ENCODE measurements around the gene SERPINB6. TPM values are rescaled to one million over a fixed set of nuclear protein-coding genes. Genes with fewer than 3 reads are reported as not detected.

Gene SERPINB6
- total and polyA plus RNA-seq, 9 of the 15 experiments (the other 6 are each of a cell fraction or from before 2014, with no cell fraction given), result 86.6 to 211 (median 143) TPM

DNA sequence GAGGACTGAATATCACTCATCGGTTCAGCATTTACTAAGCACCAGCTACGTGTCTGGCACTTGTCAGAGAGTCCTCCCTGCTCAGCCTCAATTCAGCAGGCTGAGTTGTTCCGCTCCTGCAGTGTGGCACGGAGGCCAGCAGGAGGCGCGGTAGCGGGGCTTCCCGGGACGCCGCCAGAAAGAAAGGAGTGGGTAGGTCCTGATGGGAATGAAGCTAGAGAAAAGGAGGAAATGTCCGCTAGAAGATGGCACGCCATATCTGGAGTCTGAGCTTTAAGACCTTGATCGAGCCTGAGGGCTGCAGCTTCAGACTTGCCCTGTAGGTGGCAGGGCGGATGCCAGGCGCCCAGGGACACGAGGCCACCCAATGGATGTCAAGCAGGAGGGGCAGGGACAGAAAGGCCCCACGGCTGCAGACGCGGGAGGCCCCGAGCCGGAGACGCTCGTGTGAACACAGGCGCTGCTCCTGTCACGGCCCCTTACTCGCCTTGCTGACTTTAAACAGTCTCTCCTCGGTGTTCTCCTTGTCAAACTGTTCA, 18.7 kb downstream of the SERPINB6 start (continued):
- TF ChIP-seq, protein P1, sequence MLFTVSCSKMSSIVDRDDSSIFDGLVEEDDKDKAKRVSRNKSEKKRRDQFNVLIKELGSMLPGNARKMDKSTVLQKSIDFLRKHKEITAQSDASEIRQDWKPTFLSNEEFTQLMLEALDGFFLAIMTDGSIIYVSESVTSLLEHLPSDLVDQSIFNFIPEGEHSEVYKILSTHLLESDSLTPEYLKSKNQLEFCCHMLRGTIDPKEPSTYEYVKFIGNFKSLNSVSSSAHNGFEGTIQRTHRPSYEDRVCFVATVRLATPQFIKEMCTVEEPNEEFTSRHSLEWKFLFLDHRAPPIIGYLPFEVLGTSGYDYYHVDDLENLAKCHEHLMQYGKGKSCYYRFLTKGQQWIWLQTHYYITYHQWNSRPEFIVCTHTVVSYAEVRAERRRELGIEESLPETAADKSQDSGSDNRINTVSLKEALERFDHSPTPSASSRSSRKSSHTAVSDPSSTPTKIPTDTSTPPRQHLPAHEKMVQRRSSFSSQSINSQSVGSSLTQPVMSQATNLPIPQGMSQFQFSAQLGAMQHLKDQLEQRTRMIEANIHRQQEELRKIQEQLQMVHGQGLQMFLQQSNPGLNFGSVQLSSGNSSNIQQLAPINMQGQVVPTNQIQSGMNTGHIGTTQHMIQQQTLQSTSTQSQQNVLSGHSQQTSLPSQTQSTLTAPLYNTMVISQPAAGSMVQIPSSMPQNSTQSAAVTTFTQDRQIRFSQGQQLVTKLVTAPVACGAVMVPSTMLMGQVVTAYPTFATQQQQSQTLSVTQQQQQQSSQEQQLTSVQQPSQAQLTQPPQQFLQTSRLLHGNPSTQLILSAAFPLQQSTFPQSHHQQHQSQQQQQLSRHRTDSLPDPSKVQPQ (CRISPR knock-in tag; IDR thresholded peaks at IDR 0.05; ENCODE audit: borderline replicate concordance), result no peak
- TF ChIP-seq, protein P2, sequence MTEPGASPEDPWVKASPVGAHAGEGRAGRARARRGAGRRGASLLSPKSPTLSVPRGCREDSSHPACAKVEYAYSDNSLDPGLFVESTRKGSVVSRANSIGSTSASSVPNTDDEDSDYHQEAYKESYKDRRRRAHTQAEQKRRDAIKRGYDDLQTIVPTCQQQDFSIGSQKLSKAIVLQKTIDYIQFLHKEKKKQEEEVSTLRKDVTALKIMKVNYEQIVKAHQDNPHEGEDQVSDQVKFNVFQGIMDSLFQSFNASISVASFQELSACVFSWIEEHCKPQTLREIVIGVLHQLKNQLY (CRISPR knock-in tag; conservative IDR thresholded peaks at IDR 0.05), result no peak
- TF ChIP-seq RHOXF2B (CRISPR knock-in tag; conservative IDR thresholded peaks at IDR 0.05), result no peak
- 0 out of 2 replicates have a peak, but pooled peaks have one; percentile 15 for TF ChIP-seq ZNF384 (IDR thresholded peaks at IDR 0.05; ENCODE audit: low read depth, low read length)
- 0 out of 2 replicates have a peak, but pooled peaks have one; percentile 30 for TF ChIP-seq LEF1 (IDR thresholded peaks at IDR 0.05)
- no peak for TF ChIP-seq HMGN3 (IDR thresholded peaks at IDR 0.05; ENCODE audit: borderline replicate concordance, extremely low read depth, insufficient read length, low read depth, low read length)
- no peak for TF ChIP-seq ZFP30 (CRISPR knock-in tag; IDR thresholded peaks at IDR 0.05; ENCODE audit: borderline replicate concordance)
- TF ChIP-seq, protein P3, sequence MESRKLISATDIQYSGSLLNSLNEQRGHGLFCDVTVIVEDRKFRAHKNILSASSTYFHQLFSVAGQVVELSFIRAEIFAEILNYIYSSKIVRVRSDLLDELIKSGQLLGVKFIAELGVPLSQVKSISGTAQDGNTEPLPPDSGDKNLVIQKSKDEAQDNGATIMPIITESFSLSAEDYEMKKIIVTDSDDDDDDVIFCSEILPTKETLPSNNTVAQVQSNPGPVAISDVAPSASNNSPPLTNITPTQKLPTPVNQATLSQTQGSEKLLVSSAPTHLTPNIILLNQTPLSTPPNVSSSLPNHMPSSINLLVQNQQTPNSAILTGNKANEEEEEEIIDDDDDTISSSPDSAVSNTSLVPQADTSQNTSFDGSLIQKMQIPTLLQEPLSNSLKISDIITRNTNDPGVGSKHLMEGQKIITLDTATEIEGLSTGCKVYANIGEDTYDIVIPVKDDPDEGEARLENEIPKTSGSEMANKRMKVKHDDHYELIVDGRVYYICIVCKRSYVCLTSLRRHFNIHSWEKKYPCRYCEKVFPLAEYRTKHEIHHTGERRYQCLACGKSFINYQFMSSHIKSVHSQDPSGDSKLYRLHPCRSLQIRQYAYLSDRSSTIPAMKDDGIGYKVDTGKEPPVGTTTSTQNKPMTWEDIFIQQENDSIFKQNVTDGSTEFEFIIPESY (CRISPR knock-in tag; IDR thresholded peaks at IDR 0.05), result peak; percentile 100
- TF ChIP-seq, protein P4, sequence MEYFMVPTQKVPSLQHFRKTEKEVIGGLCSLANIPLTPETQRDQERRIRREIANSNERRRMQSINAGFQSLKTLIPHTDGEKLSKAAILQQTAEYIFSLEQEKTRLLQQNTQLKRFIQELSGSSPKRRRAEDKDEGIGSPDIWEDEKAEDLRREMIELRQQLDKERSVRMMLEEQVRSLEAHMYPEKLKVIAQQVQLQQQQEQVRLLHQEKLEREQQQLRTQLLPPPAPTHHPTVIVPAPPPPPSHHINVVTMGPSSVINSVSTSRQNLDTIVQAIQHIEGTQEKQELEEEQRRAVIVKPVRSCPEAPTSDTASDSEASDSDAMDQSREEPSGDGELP (CRISPR knock-in tag; IDR thresholded peaks at IDR 0.05; ENCODE audit: borderline replicate concordance), result peak; percentile 52; the same call in 1 of the 2 replicates
- TF ChIP-seq ZNF589 (CRISPR knock-in tag; IDR thresholded peaks at IDR 0.05; ENCODE audit: low read depth), result no peak
- TF ChIP-seq, protein P5, sequence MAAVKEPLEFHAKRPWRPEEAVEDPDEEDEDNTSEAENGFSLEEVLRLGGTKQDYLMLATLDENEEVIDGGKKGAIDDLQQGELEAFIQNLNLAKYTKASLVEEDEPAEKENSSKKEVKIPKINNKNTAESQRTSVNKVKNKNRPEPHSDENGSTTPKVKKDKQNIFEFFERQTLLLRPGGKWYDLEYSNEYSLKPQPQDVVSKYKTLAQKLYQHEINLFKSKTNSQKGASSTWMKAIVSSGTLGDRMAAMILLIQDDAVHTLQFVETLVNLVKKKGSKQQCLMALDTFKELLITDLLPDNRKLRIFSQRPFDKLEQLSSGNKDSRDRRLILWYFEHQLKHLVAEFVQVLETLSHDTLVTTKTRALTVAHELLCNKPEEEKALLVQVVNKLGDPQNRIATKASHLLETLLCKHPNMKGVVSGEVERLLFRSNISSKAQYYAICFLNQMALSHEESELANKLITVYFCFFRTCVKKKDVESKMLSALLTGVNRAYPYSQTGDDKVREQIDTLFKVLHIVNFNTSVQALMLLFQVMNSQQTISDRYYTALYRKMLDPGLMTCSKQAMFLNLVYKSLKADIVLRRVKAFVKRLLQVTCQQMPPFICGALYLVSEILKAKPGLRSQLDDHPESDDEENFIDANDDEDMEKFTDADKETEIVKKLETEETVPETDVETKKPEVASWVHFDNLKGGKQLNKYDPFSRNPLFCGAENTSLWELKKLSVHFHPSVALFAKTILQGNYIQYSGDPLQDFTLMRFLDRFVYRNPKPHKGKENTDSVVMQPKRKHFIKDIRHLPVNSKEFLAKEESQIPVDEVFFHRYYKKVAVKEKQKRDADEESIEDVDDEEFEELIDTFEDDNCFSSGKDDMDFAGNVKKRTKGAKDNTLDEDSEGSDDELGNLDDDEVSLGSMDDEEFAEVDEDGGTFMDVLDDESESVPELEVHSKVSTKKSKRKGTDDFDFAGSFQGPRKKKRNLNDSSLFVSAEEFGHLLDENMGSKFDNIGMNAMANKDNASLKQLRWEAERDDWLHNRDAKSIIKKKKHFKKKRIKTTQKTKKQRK (IDR thresholded peaks at IDR 0.05; ENCODE audit: borderline replicate concordance, low read depth, low read length), result no peak
- TF ChIP-seq TAF15 (IDR thresholded peaks at IDR 0.05; ENCODE audit: low read depth, low read length), result no peak
- no peak for TF ChIP-seq RBM17 (IDR thresholded peaks at IDR 0.05; ENCODE audit: borderline replicate concordance, low read depth, low read length)
- no peak for TF ChIP-seq JUN (IDR thresholded peaks at IDR 0.05; ENCODE audit: borderline replicate concordance, low read depth, low read length)
- TF ChIP-seq JUN (CRISPR knock-in tag; IDR thresholded peaks at IDR 0.05; ENCODE audit: borderline replicate concordance), result no peak
- no peak for TF ChIP-seq XRCC4 (IDR thresholded peaks at IDR 0.05; ENCODE audit: extremely low read depth, insufficient read depth, insufficient read length)
- TF ChIP-seq ZNF197 (CRISPR knock-in tag; IDR thresholded peaks at IDR 0.05; ENCODE audit: low read depth), result 0 out of 2 replicates have a peak, but pooled peaks have one; percentile 37

Measured in K562 (cell line).